ENCODE results near the gene MAPKAP1.
"Not testable (repeated sequence)": the region's sequence is repeated elsewhere in the genome, so short reads cannot be mapped to it uniquely, and the experiment has no call there.

The MAPKAP1 gene

GRCh38 chr9:125579030-125579932 lies 127.7 kb downstream of the MAPKAP1 start:
- Histone ChIP-seq H3K27me3 (ENCODE audit: control insufficient read depth in 1 of 2, insufficient read depth in 2 of 2, low read length in 2 of 2) (no peaks in the 10 kb centered on the region), H3K36me3 (ENCODE audit: control insufficient read depth in 1 of 2, insufficient read depth in 2 of 2, low read length in 2 of 2) (peaks cover 0 to 5% of the 10 kb centered on the region in 2 donors), H3K9ac (ENCODE audit: low read depth in 1 of 2, low read length in 2 of 2) (no peak overlapping the region), H3K4me1 (ENCODE audit: control insufficient read depth in 1 of 2, insufficient read depth in 2 of 2, low read length in 2 of 2) (no peaks in the 10 kb centered on the region), H3K27ac (ENCODE audit: low read depth, low read length) (no peak overlapping the region), H3K4me3 (ENCODE audit: low read depth in 1 of 2, low read length in 2 of 2) (no peak overlapping the region), H3K9me3 (ENCODE audit: control insufficient read depth in 1 of 2, low read length in 2 of 2) (peaks cover 0 to 6% of the 10 kb centered on the region in 2 donors)

- H3K4me1 ChIP-seq (ENCODE audit: control insufficient read depth in 1 of 2, insufficient read depth in 2 of 2, low read length in 2 of 2), result no peaks in the 10 kb centered on the region
- no peak overlapping the region for H3K9ac ChIP-seq (ENCODE audit: low read depth in 1 of 2, low read length in 2 of 2)
- H3K9me3 ChIP-seq (ENCODE audit: control insufficient read depth in 1 of 2, low read length in 2 of 2), result peaks cover 0 to 6% of the 10 kb centered on the region in 2 donors
- no peak overlapping the region for H3K27ac ChIP-seq (ENCODE audit: low read depth, low read length)
- no peaks in the 10 kb centered on the region for H3K27me3 ChIP-seq (ENCODE audit: control insufficient read depth in 1 of 2, insufficient read depth in 2 of 2, low read length in 2 of 2)
- H3K36me3 ChIP-seq (ENCODE audit: control insufficient read depth in 1 of 2, insufficient read depth in 2 of 2, low read length in 2 of 2), result no peaks in the 10 kb centered on the region
- H3K4me3 ChIP-seq (ENCODE audit: low read depth in 1 of 2, low read length in 2 of 2), result no peak overlapping the region
These were observed 132.7 kb downstream of the MAPKAP1 start for GRCh38 chr9:125574126-125574877.

GRCh38 chr9:125572461-125572860 lies 134.5 kb downstream of the MAPKAP1 start:
- not testable (repeated sequence) for H3K27me3 ChIP-seq (ENCODE audit: control insufficient read depth in 1 of 2, insufficient read depth in 2 of 2, low read length in 2 of 2); H3K4me3 ChIP-seq (ENCODE audit: low read depth in 1 of 2, low read length in 2 of 2); H3K9ac ChIP-seq (ENCODE audit: low read depth in 1 of 2, low read length in 2 of 2); H3K9me3 ChIP-seq (ENCODE audit: control insufficient read depth in 1 of 2, low read length in 2 of 2); H3K36me3 ChIP-seq (ENCODE audit: control insufficient read depth in 1 of 2, insufficient read depth in 2 of 2, low read length in 2 of 2); H3K27ac ChIP-seq (ENCODE audit: low read depth, low read length); H3K4me1 ChIP-seq (ENCODE audit: control insufficient read depth in 1 of 2, insufficient read depth in 2 of 2, low read length in 2 of 2)

- H3K27ac ChIP-seq (ENCODE audit: low read depth, low read length); H3K9me3 ChIP-seq (ENCODE audit: control insufficient read depth in 1 of 2, low read length in 2 of 2); H3K36me3 ChIP-seq (ENCODE audit: control insufficient read depth in 1 of 2, insufficient read depth in 2 of 2, low read length in 2 of 2); H3K27me3 ChIP-seq (ENCODE audit: control insufficient read depth in 1 of 2, insufficient read depth in 2 of 2, low read length in 2 of 2); H3K9ac ChIP-seq (ENCODE audit: low read depth in 1 of 2, low read length in 2 of 2); H3K4me1 ChIP-seq (ENCODE audit: control insufficient read depth in 1 of 2, insufficient read depth in 2 of 2, low read length in 2 of 2); H3K4me3 ChIP-seq (ENCODE audit: low read depth in 1 of 2, low read length in 2 of 2): not testable (repeated sequence)
These were observed 135.2 kb downstream of the MAPKAP1 start for GRCh38 chr9:125571824-125572223.

GRCh38 chr9:125570246-125570645 lies 136.8 kb downstream of the MAPKAP1 start:
- Histone ChIP-seq H3K9ac (ENCODE audit: low read depth in 1 of 2, low read length in 2 of 2) (no peak overlapping the region), H3K36me3 (ENCODE audit: control insufficient read depth in 1 of 2, insufficient read depth in 2 of 2, low read length in 2 of 2) (no peaks in the 10 kb centered on the region), H3K4me1 (ENCODE audit: control insufficient read depth in 1 of 2, insufficient read depth in 2 of 2, low read length in 2 of 2) (no peaks in the 10 kb centered on the region), H3K4me3 (ENCODE audit: low read depth in 1 of 2, low read length in 2 of 2) (no peak overlapping the region), H3K27me3 (ENCODE audit: control insufficient read depth in 1 of 2, insufficient read depth in 2 of 2, low read length in 2 of 2) (no peaks in the 10 kb centered on the region), H3K9me3 (ENCODE audit: control insufficient read depth in 1 of 2, low read length in 2 of 2) (no peaks in the 10 kb centered on the region), H3K27ac (ENCODE audit: low read depth, low read length) (no peak overlapping the region)

- Histone ChIP-seq H3K36me3 (ENCODE audit: control insufficient read depth in 1 of 2, insufficient read depth in 2 of 2, low read length in 2 of 2) (no peaks in the 10 kb centered on the region), H3K27me3 (ENCODE audit: control insufficient read depth in 1 of 2, insufficient read depth in 2 of 2, low read length in 2 of 2) (no peaks in the 10 kb centered on the region), H3K27ac (ENCODE audit: low read depth, low read length) (no peak overlapping the region), H3K9ac (ENCODE audit: low read depth in 1 of 2, low read length in 2 of 2) (no peak overlapping the region), H3K4me3 (ENCODE audit: low read depth in 1 of 2, low read length in 2 of 2) (no peak overlapping the region), H3K9me3 (ENCODE audit: control insufficient read depth in 1 of 2, low read length in 2 of 2) (no peaks in the 10 kb centered on the region), H3K4me1 (ENCODE audit: control insufficient read depth in 1 of 2, insufficient read depth in 2 of 2, low read length in 2 of 2) (no peaks in the 10 kb centered on the region)
These were observed 138.4 kb downstream of the MAPKAP1 start for GRCh38 chr9:125568621-125569020.

GRCh38 chr9:125566051-125566450 lies 141.0 kb downstream of the MAPKAP1 start:
- not testable (repeated sequence) for H3K27ac ChIP-seq (ENCODE audit: low read depth, low read length); H3K4me1 ChIP-seq (ENCODE audit: control insufficient read depth in 1 of 2, insufficient read depth in 2 of 2, low read length in 2 of 2); H3K9ac ChIP-seq (ENCODE audit: low read depth in 1 of 2, low read length in 2 of 2); H3K27me3 ChIP-seq (ENCODE audit: control insufficient read depth in 1 of 2, insufficient read depth in 2 of 2, low read length in 2 of 2); H3K36me3 ChIP-seq (ENCODE audit: control insufficient read depth in 1 of 2, insufficient read depth in 2 of 2, low read length in 2 of 2); H3K4me3 ChIP-seq (ENCODE audit: low read depth in 1 of 2, low read length in 2 of 2); H3K9me3 ChIP-seq (ENCODE audit: control insufficient read depth in 1 of 2, low read length in 2 of 2)

- H3K9ac ChIP-seq (ENCODE audit: low read depth in 1 of 2, low read length in 2 of 2), result no peak overlapping the region
- peaks cover 0 to 5% of the 10 kb centered on the region in 2 donors for H3K4me1 ChIP-seq (ENCODE audit: control insufficient read depth in 1 of 2, insufficient read depth in 2 of 2, low read length in 2 of 2)
- no peaks in the 10 kb centered on the region for H3K27me3 ChIP-seq (ENCODE audit: control insufficient read depth in 1 of 2, insufficient read depth in 2 of 2, low read length in 2 of 2)
- no peaks in the 10 kb centered on the region for H3K36me3 ChIP-seq (ENCODE audit: control insufficient read depth in 1 of 2, insufficient read depth in 2 of 2, low read length in 2 of 2)
- no peak overlapping the region for H3K27ac ChIP-seq (ENCODE audit: low read depth, low read length)
- no peak overlapping the region for H3K4me3 ChIP-seq (ENCODE audit: low read depth in 1 of 2, low read length in 2 of 2)
- no peaks in the 10 kb centered on the region for H3K9me3 ChIP-seq (ENCODE audit: control insufficient read depth in 1 of 2, low read length in 2 of 2)
These were observed 141.9 kb downstream of the MAPKAP1 start for GRCh38 chr9:125565126-125565525.

- Histone ChIP-seq H3K27me3 (ENCODE audit: control insufficient read depth in 1 of 2, insufficient read depth in 2 of 2, low read length in 2 of 2) (no peaks in the 10 kb centered on the region), H3K27ac (ENCODE audit: low read depth, low read length) (no peak overlapping the region), H3K36me3 (ENCODE audit: control insufficient read depth in 1 of 2, insufficient read depth in 2 of 2, low read length in 2 of 2) (peaks cover 0 to 1% of the 10 kb centered on the region in 2 donors), H3K9me3 (ENCODE audit: control insufficient read depth in 1 of 2, low read length in 2 of 2) (no peaks in the 10 kb centered on the region), H3K4me1 (ENCODE audit: control insufficient read depth in 1 of 2, insufficient read depth in 2 of 2, low read length in 2 of 2) (peaks cover 0 to 5% of the 10 kb centered on the region in 2 donors), H3K4me3 (ENCODE audit: low read depth in 1 of 2, low read length in 2 of 2) (no peak overlapping the region), H3K9ac (ENCODE audit: low read depth in 1 of 2, low read length in 2 of 2) (no peak overlapping the region)
These were observed 142.4 kb downstream of the MAPKAP1 start for GRCh38 chr9:125564631-125565030.

GRCh38 chr9:125561509-125562148 lies 145.4 kb downstream of the MAPKAP1 start:
- Histone ChIP-seq H3K4me3 (ENCODE audit: low read depth in 1 of 2, low read length in 2 of 2) (no peak overlapping the region), H3K9ac (ENCODE audit: low read depth in 1 of 2, low read length in 2 of 2) (no peak overlapping the region), H3K27ac (ENCODE audit: low read depth, low read length) (no peak overlapping the region), H3K36me3 (ENCODE audit: control insufficient read depth in 1 of 2, insufficient read depth in 2 of 2, low read length in 2 of 2) (peaks cover 0 to 12% of the 10 kb centered on the region in 2 donors), H3K9me3 (ENCODE audit: control insufficient read depth in 1 of 2, low read length in 2 of 2) (no peaks in the 10 kb centered on the region), H3K27me3 (ENCODE audit: control insufficient read depth in 1 of 2, insufficient read depth in 2 of 2, low read length in 2 of 2) (no peaks in the 10 kb centered on the region), H3K4me1 (ENCODE audit: control insufficient read depth in 1 of 2, insufficient read depth in 2 of 2, low read length in 2 of 2) (peaks cover 0 to 5% of the 10 kb centered on the region in 2 donors)

Measured in duodenal mucosa (tissue), 2 donors.